Measurements from ENCODE around the gene KCTD21.

The KCTD21 gene

DNA sequence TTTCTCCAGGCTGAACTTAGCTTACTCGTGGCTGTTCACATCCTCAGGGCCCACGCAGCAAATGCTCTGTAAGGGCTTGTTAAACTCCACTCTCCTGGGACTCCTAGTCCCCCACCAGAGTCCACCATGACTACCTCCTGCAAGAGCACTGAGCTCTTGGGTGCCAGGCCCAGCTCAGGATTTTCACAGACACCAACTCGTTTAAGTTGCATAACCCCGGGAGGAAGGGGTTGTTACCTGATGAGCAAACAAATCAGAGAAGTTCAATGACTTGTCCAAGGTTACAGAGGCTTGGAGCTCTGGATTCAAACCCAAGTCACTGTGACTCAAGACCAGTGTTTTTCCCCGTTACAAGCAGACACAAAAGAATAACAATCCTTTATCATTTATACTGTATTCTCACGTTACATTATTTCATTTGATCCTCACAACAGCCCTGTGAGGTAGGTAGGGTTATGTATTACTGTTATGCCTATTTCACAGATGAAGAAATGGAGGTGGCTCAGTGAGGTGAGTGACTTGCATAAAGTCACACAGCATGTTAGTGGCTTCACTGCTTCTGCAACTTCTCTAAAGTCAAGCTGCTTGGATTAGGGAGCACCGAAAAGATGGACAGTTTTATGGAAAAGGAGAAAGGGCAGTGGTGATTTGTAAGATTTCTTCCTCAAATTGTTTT, 17.4 kb downstream of the KCTD21 start:
- DNase-seq = no peak

DNA sequence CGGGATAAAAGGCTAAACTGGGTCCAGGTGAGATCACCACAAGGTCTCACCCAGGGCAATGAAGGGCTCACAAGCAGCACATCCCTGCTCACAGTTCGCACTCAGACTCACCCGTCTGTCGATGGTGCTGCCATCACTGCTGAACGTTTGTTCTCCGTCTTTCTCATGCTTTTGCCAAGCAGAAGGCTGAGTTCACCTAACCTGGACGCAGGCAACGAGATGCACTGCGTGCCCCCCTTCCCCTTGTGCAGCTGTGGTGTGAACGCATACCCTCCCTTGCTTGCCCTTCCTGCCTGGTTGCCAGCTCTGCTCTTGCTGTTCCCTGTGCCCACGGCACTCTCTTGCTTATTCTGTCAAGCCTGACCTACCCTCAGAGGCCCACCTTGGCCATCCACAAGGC, 18.0 kb downstream of the KCTD21 start:
- no peak for DNase-seq

DNA sequence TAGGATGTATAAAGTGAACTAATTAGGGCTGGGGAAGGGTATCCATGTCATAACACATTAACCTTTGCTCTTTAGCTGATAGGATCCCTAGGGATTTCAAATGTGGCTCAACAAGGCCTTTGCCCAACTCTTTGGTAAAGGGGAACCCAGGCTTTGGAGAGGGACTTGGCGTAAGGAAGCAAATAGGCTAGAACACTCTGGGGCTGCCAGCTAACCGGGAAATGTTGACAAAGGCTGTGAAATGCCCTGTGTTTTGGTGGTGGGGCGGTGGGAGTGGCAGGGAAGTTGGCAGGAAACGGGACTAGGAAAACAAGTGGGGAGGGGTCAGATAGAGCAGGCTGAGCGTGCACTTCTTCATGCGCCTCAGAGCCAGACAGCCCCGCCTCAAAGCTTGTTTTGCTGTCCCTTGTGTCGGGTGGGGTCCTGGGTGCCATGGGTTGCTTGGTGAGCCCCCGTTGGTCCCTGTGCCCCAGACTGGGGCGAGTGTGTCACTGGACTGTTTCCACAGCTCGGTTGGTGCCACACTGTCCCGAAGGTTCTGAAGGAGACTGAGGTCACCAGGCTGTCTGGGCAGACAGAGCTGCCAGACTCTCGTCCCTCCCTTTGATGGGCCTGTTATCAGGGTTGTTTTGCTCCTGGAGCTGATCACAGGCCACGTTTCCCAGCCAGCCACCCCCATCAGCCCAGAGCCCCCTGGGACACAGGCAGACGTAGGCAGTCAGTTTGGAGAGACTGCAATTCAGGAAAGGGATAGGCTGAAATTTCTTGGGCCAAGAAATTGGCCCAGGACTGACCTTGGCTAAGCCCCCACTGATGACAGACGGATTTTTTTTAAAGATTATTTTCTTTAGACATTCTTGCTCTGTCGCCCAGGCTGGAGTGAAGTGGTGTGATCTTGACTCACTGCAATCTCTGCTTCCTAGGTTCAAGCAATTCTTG, 19.6 kb downstream of the KCTD21 start:
- DNase-seq = no peak

DNA sequence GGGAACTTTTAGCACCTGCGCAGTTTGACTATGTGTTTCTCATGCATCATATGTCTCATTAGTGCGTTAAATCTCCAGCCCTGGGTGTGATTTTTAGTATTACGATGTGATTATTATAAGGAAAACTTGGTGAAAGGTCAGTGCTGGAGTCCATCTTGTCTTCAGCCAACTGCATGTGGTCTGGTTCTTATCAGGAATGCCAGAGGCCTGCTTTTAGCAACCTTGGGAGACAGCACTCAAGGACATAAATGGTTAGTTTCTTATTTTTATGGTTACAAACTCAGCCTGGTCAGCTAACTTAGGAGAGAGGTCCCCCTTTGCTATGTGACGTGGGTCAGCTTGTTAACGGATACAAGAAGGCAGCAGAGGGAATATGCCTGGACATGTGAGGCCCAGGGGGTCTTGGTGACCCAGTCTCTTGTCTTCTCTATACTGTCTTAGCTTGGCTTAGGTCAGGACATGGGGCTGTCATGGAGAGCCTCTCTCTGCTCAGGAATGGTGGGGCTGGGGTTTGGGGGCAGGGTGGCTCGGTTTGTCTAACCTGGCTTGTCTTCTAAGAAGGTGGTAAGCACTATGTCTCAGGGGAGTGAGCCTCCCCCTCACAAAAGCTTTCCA, 21.5 kb downstream of the KCTD21 start:
- no peak for DNase-seq

DNA sequence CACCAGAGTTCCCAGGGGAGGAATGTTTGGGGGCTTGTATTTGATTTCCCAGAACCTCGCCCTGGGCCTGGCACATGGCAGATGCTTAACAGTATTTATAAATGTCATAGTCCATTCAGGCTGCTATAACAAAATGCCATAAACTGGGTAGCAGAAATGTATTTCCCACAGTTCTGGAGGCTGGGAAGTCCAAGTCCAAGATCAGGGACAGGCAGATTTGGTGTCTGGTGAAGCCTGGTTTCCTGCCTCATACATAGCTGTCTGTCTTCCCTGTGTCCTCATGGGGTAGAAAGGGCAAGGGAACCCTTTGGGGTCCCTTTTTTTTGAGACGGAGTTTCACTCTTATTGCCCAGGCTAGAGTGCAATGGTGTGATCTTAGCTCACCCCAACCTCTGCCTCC, 24.0 kb downstream of the KCTD21 start:
- DNase-seq = no peak

DNA sequence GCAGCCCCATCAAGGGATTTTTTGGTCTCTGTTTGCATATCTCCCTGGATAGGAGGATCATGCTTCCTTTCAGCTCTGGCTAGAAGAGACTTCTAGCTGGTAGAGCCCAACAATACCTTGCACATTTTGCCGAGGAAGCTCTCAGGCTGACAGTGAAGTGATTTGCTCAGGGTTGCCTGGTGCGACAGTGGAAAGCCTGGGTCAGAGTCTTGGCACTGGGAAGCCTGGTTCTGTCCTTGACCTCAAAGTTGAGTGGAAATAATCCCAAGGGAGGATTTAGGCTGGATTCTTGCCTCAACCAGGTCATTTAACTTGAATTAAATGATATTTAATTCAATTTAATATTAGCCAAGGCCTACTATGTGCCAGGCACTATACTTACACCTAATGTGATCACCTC, 24.6 kb downstream of the KCTD21 start:
- DNase-seq = peak; percentile 15

DNA sequence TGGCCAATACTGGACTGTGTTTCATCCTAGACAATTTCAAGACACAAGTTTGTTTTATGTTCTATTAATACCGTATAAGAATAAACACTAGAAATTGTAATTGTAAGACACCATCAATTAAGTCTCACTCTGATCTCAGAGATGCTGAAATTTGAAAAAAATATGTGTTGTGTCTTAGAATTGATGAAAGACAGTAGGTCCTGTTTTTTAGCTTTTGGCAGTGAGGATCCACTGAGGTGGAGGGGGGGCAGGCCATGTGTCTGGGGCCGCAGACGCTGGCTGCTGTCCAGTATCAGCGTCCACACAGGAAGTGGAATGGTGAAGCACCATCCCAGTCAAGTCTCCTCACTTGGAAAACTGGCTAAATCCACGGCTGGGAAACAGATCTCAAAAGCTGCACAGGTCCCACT, 26.5 kb downstream of the KCTD21 start:
- no peak for DNase-seq

DNA sequence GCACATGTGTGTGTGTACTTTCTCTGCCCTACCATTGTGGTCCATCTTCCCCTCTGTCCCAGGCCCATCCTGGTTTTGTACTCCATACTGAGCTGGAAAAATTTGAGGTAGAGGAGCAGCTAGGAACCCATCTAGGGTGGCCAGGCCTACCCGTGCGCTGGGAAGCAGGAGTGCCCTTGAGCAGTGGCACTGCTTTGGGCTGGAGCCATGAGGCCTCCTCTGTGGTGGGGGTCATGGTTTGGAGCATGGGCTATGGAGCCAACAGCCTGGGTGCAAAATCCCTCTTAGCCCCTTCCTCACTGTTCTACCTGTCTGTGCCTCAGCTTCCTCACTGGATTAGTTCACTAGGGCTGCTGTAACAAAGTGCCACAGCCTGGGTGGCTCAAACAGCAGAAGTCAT, 27.1 kb downstream of the KCTD21 start:
- no peak for DNase-seq

DNA sequence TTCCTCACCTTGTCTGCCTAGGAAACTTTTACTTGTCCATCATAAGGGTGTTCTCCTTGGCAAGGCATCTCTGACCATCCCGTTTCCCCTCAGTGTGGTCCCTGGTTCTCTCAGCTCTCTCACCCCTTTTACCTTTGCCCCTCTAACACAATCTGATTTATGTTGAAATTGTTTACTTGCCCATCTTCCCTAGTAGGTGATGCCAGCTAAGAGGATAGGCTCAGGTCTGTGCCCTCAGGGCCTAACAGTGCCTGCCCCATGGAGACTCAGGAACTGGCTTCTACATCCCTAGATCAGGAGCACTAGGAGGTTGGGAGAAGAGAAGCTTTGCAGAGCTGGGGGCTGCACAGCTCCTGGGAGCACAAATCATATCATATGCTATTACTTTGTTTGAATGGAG, 27.9 kb downstream of the KCTD21 start:
- DNase-seq = no peak

DNA sequence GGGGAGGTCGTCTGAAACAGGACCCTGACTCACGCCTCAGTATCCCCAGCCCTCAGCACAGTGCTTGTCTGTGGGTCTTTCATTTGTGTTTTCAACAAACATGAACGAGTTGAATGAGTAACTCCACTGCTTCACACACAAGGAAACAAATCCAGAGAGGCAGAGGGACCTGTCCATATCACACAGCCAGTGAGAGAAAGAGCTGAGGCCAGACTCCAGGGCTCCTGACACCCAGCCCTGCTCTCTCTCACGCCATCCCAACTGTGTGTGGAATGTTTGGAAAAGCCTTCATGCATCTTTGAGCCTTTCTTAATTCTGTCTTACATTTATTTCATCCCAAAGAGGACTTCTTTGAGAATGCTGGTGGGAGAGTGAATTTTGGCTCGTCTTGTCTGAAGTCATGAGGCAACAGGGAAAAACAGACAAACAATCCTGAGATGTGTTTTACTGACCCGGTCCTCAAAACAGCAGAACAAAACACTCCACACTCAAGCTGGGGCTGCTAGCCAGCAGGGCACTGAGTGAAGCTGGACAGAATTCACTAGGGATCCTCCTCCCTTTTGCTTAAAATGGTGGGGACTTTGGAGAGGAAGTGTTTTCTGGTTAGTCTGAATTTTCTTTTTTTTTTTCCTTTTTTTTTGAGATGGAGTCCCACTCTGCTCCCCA, 29.3 kb downstream of the KCTD21 start:
- no peak for DNase-seq

DNA sequence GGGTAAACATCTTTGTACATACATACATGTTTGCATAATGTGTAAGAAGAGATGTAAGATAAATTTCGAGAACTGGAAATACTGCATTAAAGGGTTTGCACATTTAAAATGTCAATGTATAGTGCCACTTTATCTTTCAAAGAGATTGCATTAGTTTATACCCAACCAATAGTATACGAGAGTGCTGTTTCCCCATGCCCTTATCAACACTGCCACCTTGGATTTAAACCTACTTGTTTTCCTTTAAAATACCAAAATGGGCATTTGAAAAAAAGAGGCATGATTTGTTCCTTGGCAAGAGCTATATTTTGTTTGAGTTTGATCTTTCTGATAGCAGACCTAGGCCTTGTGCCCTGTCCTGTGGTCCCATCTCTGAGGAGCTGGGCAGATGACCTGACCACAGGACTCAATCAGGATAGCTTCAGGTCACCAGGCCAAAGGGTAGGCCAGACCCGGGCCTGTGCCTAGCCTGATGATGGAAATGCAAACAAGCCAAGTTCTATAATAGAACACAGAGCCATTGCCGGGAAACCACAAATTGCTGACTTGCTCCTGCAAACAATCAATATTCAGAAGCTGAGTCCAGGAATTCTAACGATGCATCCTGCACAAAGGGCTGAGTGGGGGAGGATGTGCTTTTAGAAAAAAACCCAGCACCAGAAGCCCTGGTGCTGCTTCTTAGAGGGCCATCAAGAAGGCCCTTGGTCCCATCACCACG, 32.1 kb downstream of the KCTD21 start:
- DNase-seq = no peak

DNA sequence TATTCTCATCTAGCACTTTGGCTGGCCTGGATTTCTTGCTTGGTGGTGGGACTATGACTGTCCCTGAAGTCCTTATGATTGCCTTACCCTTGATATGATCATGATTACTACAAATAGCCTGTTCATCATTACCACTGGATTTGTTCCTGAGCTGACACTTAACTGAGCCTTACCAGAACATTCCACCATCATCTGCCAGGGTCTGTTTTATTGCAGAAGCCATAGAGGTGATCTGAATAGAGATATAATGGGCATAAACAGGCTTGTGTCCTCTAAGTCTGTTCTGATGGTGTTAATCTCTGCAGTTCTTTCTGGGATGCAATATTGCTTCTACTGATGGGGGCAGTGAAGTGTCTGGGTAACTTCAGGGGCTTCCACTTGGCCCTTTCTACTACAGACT, 36.6 kb downstream of the KCTD21 start:
- no peak for DNase-seq

DNA sequence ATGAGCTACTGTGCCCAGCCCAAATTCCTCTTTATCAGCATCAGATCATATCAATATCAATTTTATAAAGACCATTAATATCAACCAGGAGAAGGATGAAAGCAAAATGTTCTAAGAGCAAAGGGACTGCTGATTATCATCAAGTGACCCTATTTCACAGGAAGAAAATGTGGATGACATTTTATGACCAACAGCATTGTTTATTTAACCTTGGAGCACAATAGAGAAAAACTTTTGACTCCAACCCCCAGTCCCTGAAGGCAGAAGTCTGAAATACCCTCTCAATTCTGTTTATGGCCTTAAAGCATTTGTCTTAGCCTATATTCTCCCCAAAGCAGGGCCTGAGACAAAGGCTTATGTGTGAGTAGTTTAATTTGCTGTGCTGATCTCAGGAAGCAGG, 37.7 kb downstream of the KCTD21 start:
- no peak for DNase-seq

DNA sequence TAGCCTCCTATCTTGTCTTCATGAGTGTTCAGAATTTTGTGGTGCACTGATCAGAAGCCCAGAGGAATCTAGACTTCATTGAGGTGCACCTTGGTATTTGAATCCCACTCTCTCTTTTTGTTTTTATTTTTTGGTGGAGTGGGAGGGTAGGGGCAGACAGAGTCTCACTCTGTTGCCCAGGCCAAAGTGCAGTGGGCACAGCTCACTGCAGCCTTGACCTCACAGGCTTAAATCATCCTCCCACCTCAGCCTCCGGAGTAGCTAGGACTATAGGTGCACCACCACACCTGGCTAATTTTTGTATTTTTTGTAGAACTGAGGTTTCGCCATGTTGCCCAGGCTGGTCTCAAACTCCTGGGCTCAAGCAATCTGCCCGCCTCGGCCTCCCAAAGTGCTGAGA, 38.1 kb downstream of the KCTD21 start:
- no peak for DNase-seq

DNA sequence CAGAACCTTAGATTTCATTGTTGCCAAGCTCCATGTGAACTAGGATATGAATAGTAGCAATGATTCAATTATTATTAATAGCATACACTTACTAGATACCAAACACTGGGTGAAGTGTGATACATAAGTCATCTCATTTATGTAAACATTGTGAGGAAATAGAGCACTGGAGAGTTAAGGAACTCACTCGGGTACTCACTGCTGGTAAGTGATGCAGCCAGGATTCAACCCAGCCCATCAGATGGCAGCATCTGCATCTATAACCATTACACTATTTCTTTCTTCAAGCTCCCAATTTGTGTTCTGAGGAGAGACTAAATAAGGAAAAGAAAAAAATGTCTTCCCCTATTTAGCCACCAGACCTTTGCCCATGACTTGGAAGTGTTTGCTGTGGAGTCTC, 38.8 kb downstream of the KCTD21 start:
- DNase-seq = no peak

DNA sequence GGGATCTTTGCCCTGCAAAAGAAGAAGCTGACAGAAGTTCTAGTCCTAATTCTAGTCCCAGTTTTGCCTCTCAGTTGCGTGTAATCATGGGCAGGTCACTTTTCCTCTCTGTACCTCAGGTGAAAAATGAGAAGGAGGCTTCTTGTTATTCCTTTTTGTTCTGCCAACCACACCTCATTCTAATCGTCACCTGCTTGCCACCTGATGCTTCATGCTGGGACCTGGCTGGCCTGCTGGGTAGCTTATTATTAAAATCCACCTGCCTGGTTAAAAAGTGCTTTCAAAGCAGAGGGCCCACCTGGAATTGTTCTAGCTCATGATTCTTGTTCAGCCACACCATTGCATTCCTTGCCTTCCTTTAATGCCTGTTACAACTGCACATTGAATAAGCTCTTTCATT, 40.6 kb downstream of the KCTD21 start:
- DNase-seq = no peak

DNA sequence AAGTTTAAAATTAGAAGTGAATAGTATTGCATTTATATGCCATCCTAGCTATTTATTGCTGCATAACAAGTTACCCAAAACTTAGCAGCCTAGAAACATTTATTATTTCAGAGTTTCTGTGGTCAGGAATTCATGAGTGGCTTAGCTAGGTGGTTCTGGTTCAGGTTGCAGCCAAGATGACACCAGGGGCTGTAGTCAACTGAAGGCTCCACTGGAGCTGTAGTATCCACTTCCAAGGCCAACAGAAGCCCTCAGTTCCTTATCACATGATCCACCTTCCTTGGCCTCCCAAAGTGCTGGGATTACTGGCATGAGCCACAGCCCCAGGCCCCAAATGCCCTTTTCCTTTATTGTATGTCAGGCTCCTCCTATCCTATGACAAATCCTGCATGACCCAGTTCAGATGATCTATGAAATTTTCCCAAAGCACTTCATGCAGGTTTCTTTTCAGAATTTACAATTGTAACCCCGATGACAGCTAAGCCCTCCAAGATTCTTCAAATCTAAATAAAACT, 42.9 kb downstream of the KCTD21 start:
- no peak for DNase-seq

DNA sequence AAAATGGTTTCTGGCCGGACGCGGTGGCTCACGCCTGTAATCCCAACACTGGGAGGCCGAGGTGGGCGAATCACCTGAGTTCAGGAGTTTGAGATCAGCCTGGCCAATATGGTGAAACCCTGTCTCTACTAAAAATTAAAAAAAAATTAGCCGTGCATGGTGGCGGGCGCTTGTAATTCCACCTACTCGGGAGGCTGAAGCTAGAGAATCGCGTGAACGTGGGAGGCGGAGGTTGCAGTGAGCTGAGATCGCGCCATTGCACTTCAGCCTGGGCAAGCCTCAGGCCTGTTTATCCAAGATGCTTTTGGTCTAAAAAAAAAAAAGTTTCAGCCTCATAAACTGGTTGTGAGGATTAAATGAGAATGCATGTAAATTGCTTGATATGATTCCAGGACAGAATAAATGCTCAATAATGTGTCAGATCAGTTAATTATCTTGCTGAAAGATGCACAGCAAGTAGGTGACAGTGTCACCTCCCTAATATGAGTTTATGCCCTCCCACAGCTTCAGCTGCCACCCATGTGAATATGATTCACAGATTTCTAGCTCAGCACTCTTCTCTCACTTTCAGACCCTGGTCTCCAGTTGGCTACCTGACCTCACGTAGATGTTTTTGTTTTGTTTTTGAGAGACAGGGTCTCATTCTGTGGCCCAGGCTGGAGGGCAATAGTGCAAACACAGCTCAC, 47.9 kb downstream of the KCTD21 start:
- DNase-seq = no peak

DNA sequence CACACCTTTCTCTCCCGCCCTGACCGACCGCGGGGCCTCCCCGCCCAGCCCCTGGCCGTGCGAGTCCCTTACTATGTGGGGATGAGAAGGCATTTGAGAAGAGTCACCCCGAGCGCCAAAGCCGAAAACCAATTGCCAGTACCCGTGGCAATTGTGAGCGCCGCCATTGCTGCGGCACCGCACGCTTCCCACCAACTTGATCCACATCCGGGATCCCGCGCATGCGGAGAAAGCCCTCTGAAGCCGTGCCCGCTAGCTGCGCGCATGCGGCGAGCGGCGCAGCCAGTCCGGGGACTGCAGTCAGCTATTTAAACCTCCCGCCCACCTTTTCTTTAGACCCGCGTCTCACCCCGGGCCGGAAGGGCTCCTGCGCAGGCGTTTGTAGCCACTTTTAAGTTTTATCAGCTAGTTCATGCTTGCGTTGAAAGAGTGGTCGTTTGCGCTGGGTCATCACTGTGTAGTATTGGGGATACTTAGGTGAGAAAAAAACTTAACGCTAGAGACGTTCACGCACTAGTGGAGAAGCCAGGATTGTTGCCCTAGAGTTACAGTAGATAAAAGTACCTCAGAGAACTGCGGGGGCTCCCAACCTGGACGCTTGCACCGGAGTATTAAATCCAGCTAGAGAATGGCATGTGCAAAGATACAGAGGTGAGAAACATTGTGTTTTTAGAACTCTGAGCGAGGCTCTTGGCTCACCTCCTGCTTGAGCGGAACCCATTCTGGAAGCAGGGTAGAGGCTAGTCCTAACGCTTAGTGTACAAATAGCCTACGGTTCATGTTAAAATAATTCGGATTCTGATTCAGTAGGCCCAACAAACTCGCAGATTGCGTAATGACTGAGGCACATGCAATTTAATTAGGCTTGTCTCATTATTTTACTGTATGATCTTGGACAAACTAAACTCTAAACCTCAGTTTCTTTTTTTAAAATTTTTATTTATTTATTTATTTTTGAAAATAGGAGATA, 48.7 kb downstream of the KCTD21 start, which contains the start of gene ALG8:
TSS of gene ALG8 (minus strand) at position 205 of the 970 bp plus-strand sequence. CDS start at position 167, 38 bp downstream.
- DNase-seq = peak; percentile 92

DNA sequence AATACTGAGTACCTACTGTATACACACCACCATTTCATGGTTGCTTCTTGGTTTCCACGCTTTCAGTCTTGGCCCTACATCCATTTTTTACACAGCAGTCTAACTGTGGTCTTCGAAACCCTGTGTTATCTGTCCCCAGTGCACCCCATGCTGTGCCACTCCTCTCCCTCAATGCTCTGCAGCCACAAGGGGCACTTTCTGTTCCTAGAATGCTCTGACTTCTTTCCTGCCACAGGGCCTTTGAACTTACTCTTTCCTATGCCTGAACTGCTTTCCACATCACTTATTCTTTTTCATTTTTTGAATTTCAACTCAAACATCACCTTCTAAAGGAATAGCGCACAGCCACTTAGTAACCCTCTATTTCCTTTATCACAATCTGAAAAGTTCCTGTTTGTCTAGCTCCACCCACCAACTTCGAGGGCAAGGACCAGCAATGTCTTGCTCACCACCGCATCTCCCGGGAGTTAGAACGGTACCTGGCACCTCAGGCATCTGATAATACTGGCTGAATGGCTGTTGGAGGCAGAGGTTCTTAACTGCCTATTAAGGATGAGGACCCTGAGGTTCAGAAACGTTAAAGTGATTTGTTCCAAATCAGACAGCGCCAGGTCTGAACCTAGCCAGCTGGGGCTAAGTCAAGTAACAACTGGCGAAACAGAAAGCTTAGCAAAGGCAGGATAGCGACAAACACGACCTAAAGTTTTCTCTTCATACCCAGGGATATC, 49.6 kb downstream of the KCTD21 start:
- no peak for DNase-seq

All from retina (tissue), 1 donor.